ENCODE data around the gene HSF2BP. TPM values are rescaled to one million over a fixed set of nuclear protein-coding genes. Genes with fewer than 3 reads are reported as not detected.
"Not testable (repeated sequence)": the region's sequence is repeated elsewhere in the genome, so short reads cannot be mapped to it uniquely, and the experiment has no call there.

HSF2BP gene
- total RNA-seq, 1 donor: 1.8 TPM

GRCh38 chr21:43699933-43700599 lies 40.8 kb upstream of the HSF2BP start:
- Histone ChIP-seq H2AFZ (ENCODE audit: low read length) (no peak overlapping the region), H3K36me3 (ENCODE audit: insufficient read depth, low read length) (peaks cover 3% of the 10 kb centered on the region), H3K79me2 (ENCODE audit: insufficient read depth, low read length) (no peaks in the 10 kb centered on the region), H3K27me3 (ENCODE audit: insufficient read depth, low read length) (peaks cover 3% of the 10 kb centered on the region), H3K4me3 (ENCODE audit: insufficient read depth, low read length) (no peak overlapping the region), H3K4me2 (ENCODE audit: insufficient read depth, low read length) (no peak overlapping the region), H4K20me1 (ENCODE audit: insufficient read depth, low read length) (no peaks in the 10 kb centered on the region), H3K4me1 (ENCODE audit: insufficient read depth, low read length) (peaks cover 6% of the 10 kb centered on the region), H3K27ac (ENCODE audit: low read depth, low read length) (no peak overlapping the region), H3K9me3 (ENCODE audit: low read depth, low read length) (no peaks in the 10 kb centered on the region)
- no peak for TF ChIP-seq CTCF (IDR thresholded peaks at IDR 0.05; ENCODE audit: extremely low read depth, low read depth, low read length)
- peak; percentile 3 for DNase-seq (ENCODE audit: insufficient read length, low spot score, missing footprints)

GRCh38 chr21:43699492-43699777 lies 40.1 kb upstream of the HSF2BP start:
- H3K4me3 ChIP-seq (ENCODE audit: insufficient read depth, low read length); H3K36me3 ChIP-seq (ENCODE audit: insufficient read depth, low read length); H4K20me1 ChIP-seq (ENCODE audit: insufficient read depth, low read length); H3K27ac ChIP-seq (ENCODE audit: low read depth, low read length); H3K4me1 ChIP-seq (ENCODE audit: insufficient read depth, low read length); H3K27me3 ChIP-seq (ENCODE audit: insufficient read depth, low read length); H3K4me2 ChIP-seq (ENCODE audit: insufficient read depth, low read length); H3K79me2 ChIP-seq (ENCODE audit: insufficient read depth, low read length); H3K9me3 ChIP-seq (ENCODE audit: low read depth, low read length); H2AFZ ChIP-seq (ENCODE audit: low read length); DNase-seq (ENCODE audit: insufficient read length, low spot score, missing footprints): not testable (repeated sequence)

- Histone ChIP-seq H3K36me3 (ENCODE audit: insufficient read depth, low read length) (peaks cover 17% of the 10 kb centered on the region), H3K4me2 (ENCODE audit: insufficient read depth, low read length) (no peak overlapping the region), H3K27me3 (ENCODE audit: insufficient read depth, low read length) (peaks cover 3% of the 10 kb centered on the region), H4K20me1 (ENCODE audit: insufficient read depth, low read length) (no peaks in the 10 kb centered on the region), H3K9me3 (ENCODE audit: low read depth, low read length) (no peaks in the 10 kb centered on the region), H3K79me2 (ENCODE audit: insufficient read depth, low read length) (no peaks in the 10 kb centered on the region), H3K27ac (ENCODE audit: low read depth, low read length) (no peak overlapping the region), H2AFZ (ENCODE audit: low read length) (no peak overlapping the region), H3K4me1 (ENCODE audit: insufficient read depth, low read length) (peaks cover 4% of the 10 kb centered on the region), H3K4me3 (ENCODE audit: insufficient read depth, low read length) (no peak overlapping the region)
- no peak for TF ChIP-seq CTCF (IDR thresholded peaks at IDR 0.05; ENCODE audit: extremely low read depth, low read depth, low read length)
- peak; percentile 29 for DNase-seq (ENCODE audit: insufficient read length, low spot score, missing footprints)
Measured at GRCh38 chr21:43697758-43698643, 38.7 kb upstream of the HSF2BP start.

DNA sequence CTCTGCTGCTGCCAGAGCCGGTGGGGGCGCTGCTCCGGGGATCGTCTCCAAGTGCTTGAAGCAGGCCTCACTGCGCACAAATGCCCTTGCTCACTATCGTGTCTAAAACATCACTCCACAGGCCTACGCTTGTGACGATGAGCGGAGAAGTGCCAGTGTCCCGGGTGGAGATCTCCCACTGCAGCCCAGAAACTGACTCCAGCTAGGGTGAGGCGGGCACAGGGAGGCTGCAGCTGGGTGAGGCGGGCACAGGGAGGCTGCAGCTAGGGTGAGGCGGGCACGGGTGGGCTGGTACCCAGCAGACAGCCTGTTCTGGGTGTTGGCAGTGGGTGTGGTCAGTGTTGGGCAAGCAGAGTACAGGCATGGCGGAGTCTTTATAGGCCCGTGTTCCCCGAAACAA lies 36.9 kb upstream of the HSF2BP start:
- Histone ChIP-seq H3K27ac (ENCODE audit: low read depth, low read length) (no peak overlapping the region), H2AFZ (ENCODE audit: low read length) (no peak overlapping the region), H3K4me2 (ENCODE audit: insufficient read depth, low read length) (no peak overlapping the region), H3K4me3 (ENCODE audit: insufficient read depth, low read length) (no peak overlapping the region), H3K36me3 (ENCODE audit: insufficient read depth, low read length) (peaks cover 25% of the 10 kb centered on the region), H4K20me1 (ENCODE audit: insufficient read depth, low read length) (no peaks in the 10 kb centered on the region), H3K9me3 (ENCODE audit: low read depth, low read length) (no peaks in the 10 kb centered on the region), H3K4me1 (ENCODE audit: insufficient read depth, low read length) (no peaks in the 10 kb centered on the region), H3K27me3 (ENCODE audit: insufficient read depth, low read length) (no peaks in the 10 kb centered on the region), H3K79me2 (ENCODE audit: insufficient read depth, low read length) (no peaks in the 10 kb centered on the region)
- peak; percentile 25 for DNase-seq (ENCODE audit: insufficient read length, low spot score, missing footprints)
- TF ChIP-seq CTCF (IDR thresholded peaks at IDR 0.05; ENCODE audit: extremely low read depth, low read depth, low read length): no peak

Data from osteoblast (primary cell).